NCI-H1694 (cell line): ENCODE data around the gene C3orf33.
A peak's percentile ranks its signal among the peaks of the same experiment; 100 is the strongest.
"Not testable (repeated sequence)": the region's sequence is repeated elsewhere in the genome, so short reads cannot be mapped to it uniquely, and the experiment has no call there.

Source experiments
- DNase-seq: peaks from one replicate; lab custom pipeline; 2025; lab: John Stamatoyannopoulos, UW

Gene C3orf33, protein sequence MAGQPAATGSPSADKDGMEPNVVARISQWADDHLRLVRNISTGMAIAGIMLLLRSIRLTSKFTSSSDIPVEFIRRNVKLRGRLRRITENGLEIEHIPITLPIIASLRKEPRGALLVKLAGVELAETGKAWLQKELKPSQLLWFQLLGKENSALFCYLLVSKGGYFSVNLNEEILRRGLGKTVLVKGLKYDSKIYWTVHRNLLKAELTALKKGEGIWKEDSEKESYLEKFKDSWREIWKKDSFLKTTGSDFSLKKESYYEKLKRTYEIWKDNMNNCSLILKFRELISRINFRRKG

GRCh38 chr3:155805802-155806618 lies at the start of gene C3orf33:
Gene C3orf33 (minus strand): TSS chr3:155806278. CDS start chr3:155806252, 26 bp downstream.
- DNase-seq, result peak; percentile 35

GRCh38 chr3:155854141-155854940 lies 48.3 kb upstream of the C3orf33 start, which contains the start of gene SLC33A1:
Gene SLC33A1 (minus strand): TSS chr3:155854427. CDS start chr3:155853997, 430 bp downstream.
- DNase-seq, result peak; percentile 98

GRCh38 chr3:155853214-155854140 lies 47.4 kb upstream of the C3orf33 start:
- peak; percentile 2 for DNase-seq

DNA sequence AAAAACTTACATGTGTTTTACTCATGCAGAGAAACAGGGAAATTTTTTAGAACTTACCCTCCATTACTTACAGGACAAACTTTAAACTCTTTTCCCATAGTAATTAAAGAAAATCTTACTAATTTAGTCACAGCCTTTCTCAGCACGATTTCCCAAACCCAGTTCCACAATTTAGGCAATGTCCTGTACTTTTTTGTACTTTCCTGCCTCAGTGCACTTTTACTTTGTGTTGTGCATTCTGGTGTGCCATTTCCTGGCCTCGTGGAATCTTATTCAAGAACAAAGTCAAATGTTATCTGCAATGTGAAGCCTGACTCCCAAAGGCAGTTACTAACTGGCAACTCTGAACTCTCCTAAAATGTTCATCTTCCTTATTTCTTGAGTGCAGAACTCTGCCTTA lies 46.3 kb upstream of the C3orf33 start:
- no peak for DNase-seq

DNA sequence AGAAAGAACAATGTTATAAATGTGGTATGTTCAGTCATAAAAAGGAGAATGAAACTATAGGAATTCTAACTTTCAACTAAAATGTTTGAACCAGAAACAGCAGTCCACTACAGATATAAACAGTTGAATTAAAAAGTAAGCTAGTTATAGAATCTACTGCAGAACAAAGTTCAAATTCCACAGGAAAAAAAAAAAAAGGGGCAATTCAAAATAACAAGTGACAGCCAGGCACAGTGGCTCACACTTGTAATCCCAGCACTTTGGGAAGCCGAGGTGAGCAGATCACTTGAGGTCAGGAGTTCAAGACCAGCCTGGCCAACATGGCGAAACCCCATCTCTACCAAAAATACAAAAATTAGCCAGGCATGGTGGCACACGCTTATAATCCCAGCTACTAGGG lies 43.3 kb upstream of the C3orf33 start:
- DNase-seq, result not testable (repeated sequence)

DNA sequence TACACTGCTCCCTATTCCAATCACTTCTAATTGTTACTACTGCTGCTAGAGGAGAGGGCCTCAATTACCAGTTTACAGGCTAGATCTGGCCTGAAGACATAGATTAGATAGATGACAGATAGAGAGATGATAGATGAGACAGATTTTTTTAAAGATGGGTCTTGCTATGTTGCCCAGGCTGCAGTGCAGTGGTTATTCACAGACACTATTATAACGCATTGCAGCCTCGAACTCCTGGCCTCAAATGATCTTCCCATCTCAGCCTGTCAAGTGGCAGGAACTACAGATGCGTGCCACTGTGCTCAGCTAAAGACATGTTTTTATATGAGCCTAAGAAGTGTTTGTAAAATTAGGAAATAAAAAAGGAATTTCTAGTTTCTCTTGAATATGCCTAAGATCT lies 41.9 kb upstream of the C3orf33 start:
- no peak for DNase-seq

GRCh38 chr3:155846119-155846518 lies 40.0 kb upstream of the C3orf33 start:
- no peak for DNase-seq

- DNase-seq, result no peak
These were observed 37.5 kb upstream of the C3orf33 start for GRCh38 chr3:155843569-155843968.

DNA sequence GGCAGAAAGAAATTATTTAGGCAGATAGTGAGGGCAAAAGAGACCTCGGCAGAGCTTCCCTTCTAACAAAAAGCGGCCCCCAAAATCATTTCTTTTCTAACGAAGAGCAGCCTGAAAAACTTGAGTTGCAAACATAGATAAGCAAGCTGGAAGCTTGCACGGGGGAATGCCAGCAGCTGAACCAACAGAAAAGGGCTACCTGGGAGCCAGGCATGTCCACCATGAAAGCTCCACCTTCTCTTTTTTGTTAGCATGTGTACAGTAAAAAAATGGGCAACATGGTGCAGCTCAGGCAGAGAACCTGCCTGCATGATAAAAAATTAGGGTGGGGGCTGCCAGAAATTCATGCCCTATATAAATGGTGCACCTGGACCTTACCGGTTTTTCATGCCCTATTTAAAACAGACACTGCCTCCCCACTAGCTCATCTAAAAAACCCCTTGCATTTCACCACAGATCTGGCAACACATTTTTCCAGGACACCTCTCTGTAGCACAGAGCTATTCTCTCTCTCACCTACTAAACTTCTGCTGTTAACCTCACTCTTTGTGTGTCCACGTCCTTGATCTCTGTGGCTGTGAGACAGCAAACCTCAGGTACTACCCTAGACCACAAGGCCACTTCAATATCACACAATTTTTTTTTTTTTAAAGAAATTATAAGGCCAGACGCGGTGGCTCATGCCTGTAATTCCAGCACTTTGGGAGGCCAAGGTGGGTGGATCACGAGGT lies 29.4 kb upstream of the C3orf33 start:
- no peak for DNase-seq

GRCh38 chr3:155828490-155829098 lies 22.5 kb upstream of the C3orf33 start:
- not testable (repeated sequence) for DNase-seq

DNA sequence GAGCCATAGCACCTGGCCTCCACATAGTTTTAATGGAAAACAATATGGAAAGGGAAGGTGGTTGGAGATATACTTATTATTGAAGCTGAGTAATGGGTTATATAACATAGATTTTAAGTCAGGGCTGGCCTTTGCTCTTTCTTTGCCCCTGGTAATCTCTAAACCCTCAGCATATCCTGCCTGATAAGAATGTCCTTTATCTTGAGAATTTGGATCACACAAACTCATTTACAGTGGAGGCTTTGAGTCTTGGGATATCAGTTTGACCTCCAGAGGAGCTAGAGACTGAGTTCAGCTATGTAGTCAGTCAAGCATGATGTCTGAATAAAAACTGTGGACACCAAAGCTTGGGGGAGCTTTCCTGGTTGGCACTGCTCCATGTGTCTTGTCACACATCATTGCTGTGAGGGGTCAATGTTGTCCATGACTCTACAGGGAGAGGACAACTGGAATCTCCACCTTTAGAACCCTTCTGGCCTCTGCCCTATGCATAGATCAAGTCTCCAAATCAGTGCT lies 9.0 kb upstream of the C3orf33 start:
- no peak for DNase-seq

DNA sequence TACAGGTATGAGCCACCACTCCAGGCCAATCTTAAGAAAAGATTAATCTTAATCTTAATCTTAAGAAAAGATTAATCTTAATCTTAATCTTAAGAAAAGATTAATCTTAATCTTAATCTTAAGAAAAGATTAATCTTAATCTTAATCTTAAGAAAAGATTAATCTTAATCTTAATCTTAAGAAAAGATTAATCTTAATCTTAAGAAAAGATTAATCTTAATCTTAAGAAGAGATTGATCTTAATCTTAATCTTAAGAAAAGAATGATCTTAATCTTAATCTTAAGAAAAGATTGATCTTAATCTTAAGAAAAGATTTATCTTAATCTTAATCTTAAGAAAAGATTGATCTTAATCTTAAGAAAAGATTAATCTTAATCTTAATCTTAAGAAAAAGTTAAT lies 7.1 kb upstream of the C3orf33 start:
- DNase-seq, result not testable (repeated sequence)

DNA sequence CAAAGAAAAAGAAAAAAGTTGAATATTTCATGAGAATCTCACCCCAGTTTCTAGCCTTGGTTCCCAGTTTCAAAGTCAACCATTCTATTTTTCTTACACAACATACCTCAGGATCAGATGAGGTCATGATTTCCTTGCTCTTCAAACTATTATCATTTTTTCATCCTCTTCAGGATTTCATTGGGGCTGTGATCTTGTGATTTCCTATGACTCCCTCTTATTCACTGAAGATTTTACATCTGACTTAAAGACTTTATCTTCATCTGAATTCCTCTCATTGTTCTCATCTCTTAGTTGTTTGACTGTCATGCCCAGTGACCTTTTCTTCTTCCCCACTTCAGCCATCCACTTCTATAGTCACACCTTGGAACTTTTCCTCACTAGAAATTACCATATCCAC lies 3.1 kb upstream of the C3orf33 start:
- DNase-seq, result no peak

- DNase-seq, result no peak
These were observed 1.7 kb upstream of the C3orf33 start for GRCh38 chr3:155807823-155808222.

GRCh38 chr3:155805204-155805801 lies 775 bp downstream of the C3orf33 start:
- DNase-seq, result no peak

GRCh38 chr3:155804323-155804722 lies 1.8 kb downstream of the C3orf33 start:
- DNase-seq, result no peak

- DNase-seq, result no peak
These were observed 13.5 kb downstream of the C3orf33 start for GRCh38 chr3:155792532-155792931.

GRCh38 chr3:155791190-155791589 lies 14.9 kb downstream of the C3orf33 start:
- DNase-seq, result no peak

DNA sequence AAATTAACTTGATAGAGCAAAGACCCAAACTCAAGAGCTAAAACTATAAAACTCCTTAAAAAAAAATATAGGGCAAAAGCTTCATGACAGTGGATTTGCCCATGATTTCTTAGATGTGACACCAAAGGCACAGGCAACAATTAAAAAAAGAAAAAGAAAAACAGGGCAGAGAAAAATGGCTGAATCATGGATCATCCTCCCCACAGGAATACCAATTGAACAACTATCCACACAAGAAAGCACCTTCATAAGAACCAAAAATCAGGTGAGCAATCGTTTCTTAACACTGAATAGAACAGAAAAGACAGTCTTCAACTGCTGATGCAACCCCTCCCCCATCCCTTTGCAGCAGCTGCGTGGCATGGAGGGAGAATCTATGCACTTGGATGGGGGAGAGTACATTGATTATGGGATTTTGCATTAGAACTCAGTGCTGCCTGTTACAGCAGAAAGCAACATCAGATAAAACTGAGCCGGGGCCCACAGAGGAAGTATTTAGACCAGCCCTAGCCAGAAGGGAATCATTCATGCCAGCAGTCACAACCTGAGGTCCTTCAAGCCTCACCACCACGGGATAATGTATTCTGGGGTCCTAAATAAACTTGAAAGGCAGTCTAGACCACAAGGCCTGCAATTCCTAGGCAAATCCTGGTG lies 15.7 kb downstream of the C3orf33 start:
- no peak for DNase-seq
